ENCODE data around the gene STEAP1B.

- no peak for TF ChIP-seq CTCF (IDR thresholded peaks at IDR 0.05; ENCODE audit: low read depth, low read length, missing input control)
- no peak for TF ChIP-seq FOXA1 (IDR thresholded peaks at IDR 0.05)
These were observed 53.0 kb downstream of the STEAP1B start for GRCh38 chr7:22447008-22447407.

Data from liver (tissue), 2 donors.